PFSK-1 (cell line): Measurements from ENCODE around the gene RPL32.

ENCODE experiments used
- FOXP2 ChIP-seq: optimal IDR thresholded peaks from 2 replicates; pipeline ENCODE3; 2011; ENCODE audit warnings: borderline replicate concordance, control low read depth, inconsistent platforms; ENCODE audit not compliant: insufficient read depth; ENCODE audit errors: extremely low read length, extremely low read depth
- POLR2AphosphoS5 ChIP-seq: IDR thresholded peaks from 2 replicates; pipeline ENCODE4 v1.6.1; 2012; ENCODE audit warnings: low read depth, mild to moderate bottlenecking, control low read depth, low read length, moderate library complexity
- SIN3A ChIP-seq: IDR thresholded peaks from 2 replicates; pipeline ENCODE4 v1.6.1; 2012; ENCODE audit warnings: mild to moderate bottlenecking, low read length, moderate library complexity, borderline replicate concordance; ENCODE audit not compliant: insufficient read depth
- TAF1 ChIP-seq: IDR thresholded peaks from 2 replicates; pipeline ENCODE4 v1.6.1; 2012; ENCODE audit warnings: low read length, control low read depth, borderline replicate concordance; ENCODE audit not compliant: insufficient read depth
- TF ChIP-seq, protein P1 (sequence below), 2 experiments: IDR thresholded peaks; 2 replicates each; pipeline versions ENCODE4 v1.6.1 to v1.8.0; 2011 to 2012; ENCODE audit warnings: low read depth in 2 of 2, low read length in 2 of 2, control low read depth in 1 of 2, inconsistent platforms in 1 of 2, mild to moderate bottlenecking in 1 of 2, moderate library complexity in 1 of 2; ENCODE audit not compliant: insufficient read depth in 1 of 2

RPL32 gene

DNA sequence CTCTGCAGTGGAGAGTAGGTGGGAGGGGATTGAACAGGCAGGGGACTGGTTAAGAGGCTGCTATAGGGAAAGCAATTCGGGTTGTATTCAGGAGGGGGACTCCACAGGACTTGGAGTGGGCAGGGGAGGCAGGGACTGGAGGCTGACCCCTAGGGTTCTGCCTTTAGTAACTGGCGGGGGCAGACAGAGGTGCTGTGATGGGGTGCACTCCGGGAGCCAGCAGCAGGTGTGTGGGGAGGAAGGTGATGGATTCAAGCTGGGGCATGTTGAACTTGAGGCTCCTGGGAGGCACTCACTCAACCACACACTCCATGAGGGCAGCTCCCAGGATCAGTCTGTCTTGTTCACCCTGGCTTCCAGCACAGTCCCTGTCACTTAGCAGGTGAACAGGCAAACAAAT, 32.4 kb downstream of the RPL32 start:
- TF ChIP-seq FOXP2 = no peak
- TF ChIP-seq, protein P1, sequence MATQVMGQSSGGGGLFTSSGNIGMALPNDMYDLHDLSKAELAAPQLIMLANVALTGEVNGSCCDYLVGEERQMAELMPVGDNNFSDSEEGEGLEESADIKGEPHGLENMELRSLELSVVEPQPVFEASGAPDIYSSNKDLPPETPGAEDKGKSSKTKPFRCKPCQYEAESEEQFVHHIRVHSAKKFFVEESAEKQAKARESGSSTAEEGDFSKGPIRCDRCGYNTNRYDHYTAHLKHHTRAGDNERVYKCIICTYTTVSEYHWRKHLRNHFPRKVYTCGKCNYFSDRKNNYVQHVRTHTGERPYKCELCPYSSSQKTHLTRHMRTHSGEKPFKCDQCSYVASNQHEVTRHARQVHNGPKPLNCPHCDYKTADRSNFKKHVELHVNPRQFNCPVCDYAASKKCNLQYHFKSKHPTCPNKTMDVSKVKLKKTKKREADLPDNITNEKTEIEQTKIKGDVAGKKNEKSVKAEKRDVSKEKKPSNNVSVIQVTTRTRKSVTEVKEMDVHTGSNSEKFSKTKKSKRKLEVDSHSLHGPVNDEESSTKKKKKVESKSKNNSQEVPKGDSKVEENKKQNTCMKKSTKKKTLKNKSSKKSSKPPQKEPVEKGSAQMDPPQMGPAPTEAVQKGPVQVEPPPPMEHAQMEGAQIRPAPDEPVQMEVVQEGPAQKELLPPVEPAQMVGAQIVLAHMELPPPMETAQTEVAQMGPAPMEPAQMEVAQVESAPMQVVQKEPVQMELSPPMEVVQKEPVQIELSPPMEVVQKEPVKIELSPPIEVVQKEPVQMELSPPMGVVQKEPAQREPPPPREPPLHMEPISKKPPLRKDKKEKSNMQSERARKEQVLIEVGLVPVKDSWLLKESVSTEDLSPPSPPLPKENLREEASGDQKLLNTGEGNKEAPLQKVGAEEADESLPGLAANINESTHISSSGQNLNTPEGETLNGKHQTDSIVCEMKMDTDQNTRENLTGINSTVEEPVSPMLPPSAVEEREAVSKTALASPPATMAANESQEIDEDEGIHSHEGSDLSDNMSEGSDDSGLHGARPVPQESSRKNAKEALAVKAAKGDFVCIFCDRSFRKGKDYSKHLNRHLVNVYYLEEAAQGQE (IDR thresholded peaks at IDR 0.05; ENCODE audit: insufficient read depth in 1 of 2, low read depth in 2 of 2, low read length in 2 of 2) = no peak
- TF ChIP-seq TAF1 = no peak
- no peak for TF ChIP-seq SIN3A
- no peak for TF ChIP-seq POLR2AphosphoS5

DNA sequence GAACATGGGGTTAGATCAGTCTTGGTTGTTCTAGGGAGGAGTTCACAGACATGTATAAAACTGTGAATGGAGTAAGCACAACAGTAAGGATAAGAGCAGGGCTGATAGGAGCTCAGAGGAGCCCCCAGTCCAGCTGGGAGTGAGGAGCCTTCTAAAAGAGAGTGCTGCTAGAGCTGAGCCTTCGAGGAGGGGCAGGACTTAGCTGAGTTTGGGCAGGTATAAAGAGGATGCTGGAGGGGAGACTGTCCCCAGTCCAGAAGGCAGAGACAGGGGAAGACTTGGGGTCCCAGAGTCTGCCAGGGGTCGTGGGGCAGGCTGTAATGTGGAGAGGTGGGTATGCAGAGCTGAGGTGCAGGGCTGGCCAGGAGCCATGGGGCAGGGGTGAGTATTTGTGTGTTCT, 32.8 kb downstream of the RPL32 start:
- TF ChIP-seq TAF1 (no peak), SIN3A (no peak), POLR2AphosphoS5 (no peak), FOXP2 (no peak)
- TF ChIP-seq, protein P1 (IDR thresholded peaks at IDR 0.05; ENCODE audit: insufficient read depth in 1 of 2, low read depth in 2 of 2, low read length in 2 of 2) = no peak

DNA sequence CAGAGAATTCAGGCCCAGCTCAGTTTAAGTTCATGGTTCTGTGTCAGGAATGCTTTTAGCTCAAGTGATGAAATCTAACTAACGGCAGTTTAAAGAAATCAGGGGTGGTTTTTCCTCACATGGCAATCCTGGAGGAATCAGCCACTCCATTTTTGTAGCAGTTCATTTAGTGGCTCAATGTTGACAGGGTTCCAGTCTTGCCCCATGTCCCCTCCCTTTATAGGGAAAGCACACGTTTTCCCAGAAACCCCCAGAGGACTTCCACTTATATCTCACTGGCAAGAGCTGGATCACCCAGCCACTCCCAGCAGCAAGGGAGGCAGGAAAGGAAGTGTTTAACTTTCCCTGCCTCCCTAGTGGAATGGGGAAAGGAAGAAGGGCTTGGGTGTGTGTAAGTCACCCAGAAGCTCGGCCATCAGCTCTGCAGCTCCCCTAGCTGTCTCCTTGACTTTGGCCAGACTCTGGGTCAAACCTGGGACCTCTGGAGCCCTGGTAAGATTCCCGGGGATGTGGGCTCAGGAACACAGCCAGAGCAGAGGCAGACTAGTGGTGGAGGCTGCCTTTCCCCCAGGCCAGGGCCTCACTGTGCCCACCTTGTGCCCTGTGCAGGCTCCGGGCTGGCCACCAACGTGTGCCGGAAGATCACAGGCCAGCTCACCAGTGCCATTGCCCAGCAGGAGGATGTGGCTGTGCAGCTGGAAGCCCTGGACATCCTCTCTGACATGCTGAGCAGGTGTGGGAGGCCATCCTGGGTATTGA, 33.6 kb downstream of the RPL32 start:
- TF ChIP-seq FOXP2 = no peak
- TF ChIP-seq SIN3A = no peak
- no peak for TF ChIP-seq POLR2AphosphoS5
- no peak for TF ChIP-seq TAF1
- TF ChIP-seq, protein P1 (IDR thresholded peaks at IDR 0.05; ENCODE audit: insufficient read depth in 1 of 2, low read depth in 2 of 2, low read length in 2 of 2) = no peak

DNA sequence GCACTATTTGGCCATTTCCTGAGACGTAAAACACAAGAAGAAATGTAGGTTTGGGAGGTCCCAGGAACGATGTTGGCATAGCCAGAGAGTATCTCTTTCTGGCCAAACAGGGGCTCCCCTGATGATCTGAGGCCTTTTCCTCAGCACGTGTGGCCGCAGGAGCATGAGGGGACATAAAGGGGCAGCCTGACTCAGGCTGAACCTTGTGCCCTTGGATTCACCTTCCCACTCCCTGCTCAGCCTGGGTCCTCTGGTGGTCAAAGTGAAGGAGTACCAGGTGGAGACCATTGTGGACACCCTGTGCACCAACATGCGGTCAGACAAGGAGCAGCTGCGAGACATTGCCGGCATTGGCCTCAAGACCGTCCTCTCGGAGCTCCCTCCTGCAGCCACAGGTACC, 34.3 kb downstream of the RPL32 start:
- TF ChIP-seq POLR2AphosphoS5 = no peak
- no peak for TF ChIP-seq FOXP2
- TF ChIP-seq TAF1 = no peak
- TF ChIP-seq, protein P1 (IDR thresholded peaks at IDR 0.05; ENCODE audit: insufficient read depth in 1 of 2, low read depth in 2 of 2, low read length in 2 of 2) = no peak
- no peak for TF ChIP-seq SIN3A

DNA sequence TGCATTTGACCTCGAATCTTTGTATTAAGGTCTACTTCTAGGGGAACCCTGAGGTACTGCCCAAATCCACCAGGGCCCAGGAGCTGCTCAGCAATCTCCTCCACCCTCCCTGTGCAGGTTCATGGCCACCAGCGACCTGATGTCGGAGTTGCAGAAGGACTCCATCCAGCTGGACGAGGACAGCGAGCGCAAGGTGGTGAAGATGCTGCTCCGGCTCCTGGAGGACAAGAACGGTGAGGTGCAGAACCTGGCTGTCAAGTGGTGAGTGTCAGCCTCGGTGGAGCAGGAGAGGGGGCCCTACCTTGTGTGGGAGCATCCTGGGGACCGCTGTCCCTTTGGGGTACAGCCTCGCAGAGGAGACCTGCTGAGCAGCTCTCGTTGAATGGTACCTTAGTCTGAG, 38.0 kb downstream of the RPL32 start:
- TF ChIP-seq FOXP2 = no peak
- TF ChIP-seq TAF1 = no peak
- no peak for TF ChIP-seq POLR2AphosphoS5
- TF ChIP-seq SIN3A = no peak
- TF ChIP-seq, protein P1 (IDR thresholded peaks at IDR 0.05; ENCODE audit: insufficient read depth in 1 of 2, low read depth in 2 of 2, low read length in 2 of 2) = no peak
